Caco-2 (cell line): ENCODE measurements around the gene RAPGEFL1. TPM values are rescaled to one million over a fixed set of nuclear protein-coding genes. Genes with fewer than 3 reads are reported as not detected.

Experiments
- BruUV-seq: library from RNA; stranded (reverse); fragments of 400-500 nt; replicated peaks from 2 replicates; lab custom pipeline; 2021; lab: Mats Ljungman, UMichigan
- CTCF ChIA-PET: fragments of 300-600 bp; sonication (Branson Sonifier 250); formaldehyde crosslinking; loops from one replicate; lab custom pipeline; 2022; ENCODE audit warnings: antibody characterized with exemption; lab: Charles Lee
- POLR2A ChIA-PET: fragments of 300-600 bp; sonication (Branson Sonifier 250); formaldehyde crosslinking; loops from one replicate; lab custom pipeline; 2022; ENCODE audit warnings: antibody characterized with exemption; lab: Charles Lee
- DNase-seq, 2 experiments: peaks; one replicate each; pipeline versions ENCODE4 v3.0.0 to v3.0.0-alpha.2; 2020 to 2022
- H3K27me3 ChIP-seq: replicated peaks from 2 replicates; pipeline ENCODE4 v1.6.0; 2011; ENCODE audit warnings: low read length; ENCODE audit not compliant: control insufficient read depth, insufficient read depth
- H3K36me3 ChIP-seq: 2 replicates; pipeline ENCODE4 v1.5.1; 2011; ENCODE audit warnings: low read length; ENCODE audit not compliant: control insufficient read depth, insufficient read depth
- H3K4me1 ChIP-seq: fragments of 250-450 bp; sonication (Bioruptor Pico); 2 replicates; pipeline ENCODE4 v1.5.1; 2020; ENCODE audit warnings: mild to moderate bottlenecking
- H3K4me3 ChIP-seq: 2 replicates; pipeline ENCODE4 v1.5.1; 2011; ENCODE audit warnings: low read depth, mild to moderate bottlenecking, control low read depth, low read length
- H3K9me3 ChIP-seq: fragments of 250-450 bp; sonication (Bioruptor Pico); 2 replicates; pipeline ENCODE4 v1.5.1; 2020; ENCODE audit warnings: mild to moderate bottlenecking, moderate library complexity
- H3K27ac Mint-ChIP-seq: one replicate; pipeline ENCODE4 v1.8.0; 2022; ENCODE audit warnings: mixed read lengths; ENCODE audit not compliant: unreplicated experiment
- H3K27me3 Mint-ChIP-seq: one replicate; pipeline ENCODE4 v1.8.0; 2022; ENCODE audit warnings: mixed read lengths; ENCODE audit not compliant: insufficient read depth, unreplicated experiment
- H3K36me3 Mint-ChIP-seq: one replicate; pipeline ENCODE4 v1.8.0; 2022; ENCODE audit warnings: mild to moderate bottlenecking, mixed read lengths; ENCODE audit not compliant: insufficient read depth, unreplicated experiment
- H3K4me1 Mint-ChIP-seq: one replicate; pipeline ENCODE4 v1.8.0; 2022; ENCODE audit warnings: low read depth, mixed read lengths; ENCODE audit not compliant: unreplicated experiment
- H3K4me3 Mint-ChIP-seq: one replicate; pipeline ENCODE4 v1.8.0; 2022; ENCODE audit warnings: mild to moderate bottlenecking, moderate library complexity, mixed read lengths; ENCODE audit not compliant: unreplicated experiment
- H3K9me3 Mint-ChIP-seq: one replicate; pipeline ENCODE4 v1.8.0; 2022; ENCODE audit warnings: mixed read lengths; ENCODE audit not compliant: unreplicated experiment
- CTCF ChIP-seq, 2 experiments: fragments of 200-600 bp in 1 of 2; IDR thresholded peaks; 1 replicate in 1 of 2; 2 replicates in 1 of 2; pipeline versions ENCODE4 v1.5.1 to v1.8.0; 2011 to 2022; ENCODE audit warnings: antibody characterized with exemption in 1 of 2, control low read depth in 1 of 2, inconsistent platforms in 1 of 2, low read depth in 1 of 2, low read length in 1 of 2, mild to moderate bottlenecking in 1 of 2, moderate library complexity in 1 of 2; ENCODE audit not compliant: insufficient read depth in 1 of 2, severe bottlenecking in 1 of 2, unreplicated experiment in 1 of 2
- intact Hi-C: fragments of 100-400 bp; cut with micrococcal nuclease; formaldehyde crosslinking; loops from one replicate; pipeline ENCODE4 v1.10.0; 2022; ENCODE audit not compliant: unreplicated experiment
- microRNA-seq: library from miRNA; unstranded; fragments of <30 nt; microRNA quantifications from one replicate; pipeline ENCODE4 v1.2.0, GENCODE V29; 2022
- total RNA-seq: library from RNA; stranded (reverse); gene quantifications from 2 replicates; pipeline ENCODE4 v1.2.3, GENCODE V29; 2022

Gene RAPGEFL1
- total RNA-seq, 1 experiment from 2014 or later, result 15.0 TPM

GRCh38 chr17:40244255-40244654 lies 67.0 kb downstream of the RAPGEFL1 start:
- no peaks in the 10 kb centered on the region for H3K9me3 Mint-ChIP-seq
- CTCF ChIA-PET, result interaction anchor here (0.6 to 1.1 kb wide), 3 partner anchors 114 to 1418 kb away, joined by 3 to 4 read pairs (median 3); no protein-coding TSS in a partner anchor
- POLR2A ChIA-PET, result no interaction called here
- no peak for TF ChIP-seq CTCF (IDR thresholded peaks at IDR 0.05; ENCODE audit: insufficient read depth in 1 of 2, low read depth in 1 of 2, low read length in 1 of 2, severe bottlenecking in 1 of 2, unreplicated experiment in 1 of 2)
- H3K4me3 ChIP-seq, result no peak overlapping the region
- no peak for DNase-seq
- no TSS peak for BruUV-seq
- H3K36me3 Mint-ChIP-seq, result peaks cover 6% of the 10 kb centered on the region
- no peak overlapping the region for H3K27ac Mint-ChIP-seq
- no peaks in the 10 kb centered on the region for H3K27me3 ChIP-seq
- H3K9me3 ChIP-seq, result no peaks in the 10 kb centered on the region
- no peaks in the 10 kb centered on the region for H3K27me3 Mint-ChIP-seq
- H3K4me1 ChIP-seq, result 0 out of 2 replicates have a peak, but pooled peaks cover 7% of the 10 kb centered on the region
- intact Hi-C loops, result no loop called here
- no peaks in the 10 kb centered on the region for H3K4me1 Mint-ChIP-seq
- no peak overlapping the region for H3K4me3 Mint-ChIP-seq
- no peaks in the 10 kb centered on the region; the same call in 1 of the 2 replicates for H3K36me3 ChIP-seq

Small RNA genes within 50 kb of the gene (microRNA-seq; reads per million reads assigned to microRNA genes)
- gene MIR6866 (3.3 reads per million, percentile 21 among the genes with 10 or more reads in this experiment), gene MIR6867 (not detected)

Other genes starting within 250 kb of the RAPGEFL1 start
- 70.6 and 75.2 TPM in 2 replicates for gene ORMDL3, start 249.9 kb upstream of the RAPGEFL1 start, total RNA-seq
- not detected in 2 replicates for gene LRRC3C, start 249.7 kb upstream of the RAPGEFL1 start, total RNA-seq
- gene GSDMA, start 214.5 kb upstream of the RAPGEFL1 start, total RNA-seq, result not detected in 2 replicates
- 179 and 195 TPM in 2 replicates for gene PSMD3, start 196.7 kb upstream of the RAPGEFL1 start, total RNA-seq
- not detected in 2 replicates for gene CSF3, start 162.0 kb upstream of the RAPGEFL1 start, total RNA-seq
- 119 and 122 TPM in 2 replicates for gene MED24, start 123.1 kb upstream of the RAPGEFL1 start, total RNA-seq
- gene THRA, start 114.5 kb upstream of the RAPGEFL1 start, total RNA-seq, result 27.3 and 29.3 TPM in 2 replicates
- gene NR1D1, start 76.9 kb upstream of the RAPGEFL1 start, total RNA-seq, result 8.9 and 11.3 TPM in 2 replicates
- gene MSL1, start 55.5 kb upstream of the RAPGEFL1 start, total RNA-seq, result 82.6 and 86.9 TPM in 2 replicates
- gene CASC3, start 36.9 kb upstream of the RAPGEFL1 start, total RNA-seq, result 102 and 110 TPM in 2 replicates
- 33.4 and 38.3 TPM in 2 replicates for gene WIPF2, start 41.8 kb downstream of the RAPGEFL1 start, total RNA-seq
- gene CDC6, start 110.4 kb downstream of the RAPGEFL1 start, total RNA-seq, result 86.1 and 96.4 TPM in 2 replicates
- 26.6 and 27.6 TPM in 2 replicates for gene RARA, start 131.7 kb downstream of the RAPGEFL1 start, total RNA-seq
- gene GJD3, start 187.3 kb downstream of the RAPGEFL1 start, total RNA-seq, result not detected in 2 replicates
- gene TOP2A, start 240.4 kb downstream of the RAPGEFL1 start, total RNA-seq, result 226 and 237 TPM in 2 replicates